Activated CD4-positive, alpha-beta T cell treated with anti-CD3 and anti-CD28 coated beads for 36 hours (primary cell): ENCODE measurements around the gene CCDC201. TPM values are rescaled to one million over a fixed set of nuclear protein-coding genes. Genes with fewer than 3 reads are reported as not detected.

Source experiments
- ATAC-seq: fragments of 200-7000 bp; cut with Tn5 transposase; one replicate; pipeline ENCODE4 v1.10.0; 2021; ENCODE audit warnings: mild to moderate bottlenecking, moderate library complexity
- CTCF ChIA-PET: fragments of 350-600 bp; sonication (Branson Sonifier 250); formaldehyde crosslinking; loops from one replicate; lab custom pipeline; 2021; ENCODE audit warnings: antibody characterized with exemption; lab: Charles Lee
- POLR2A ChIA-PET: fragments of 350-600 bp; sonication (Branson Sonifier 250); formaldehyde crosslinking; loops from one replicate; lab custom pipeline; 2021; ENCODE audit warnings: antibody characterized with exemption, inconsistent platforms; lab: Charles Lee
- DNase-seq: peaks from one replicate; pipeline ENCODE4 v3.0.0-alpha.2; 2020
- H3K27ac Mint-ChIP-seq: one replicate; pipeline ENCODE4 v1.8.0; 2021; ENCODE audit warnings: mixed read lengths
- H3K27me3 Mint-ChIP-seq: one replicate; pipeline ENCODE4 v1.8.0; 2021; ENCODE audit warnings: mixed read lengths
- H3K36me3 Mint-ChIP-seq: one replicate; pipeline ENCODE4 v1.8.0; 2021; ENCODE audit warnings: low read depth, mixed read lengths
- H3K4me1 Mint-ChIP-seq: one replicate; pipeline ENCODE4 v1.8.0; 2021; ENCODE audit warnings: mixed read lengths
- H3K4me3 Mint-ChIP-seq: one replicate; pipeline ENCODE4 v1.8.0; 2021; ENCODE audit warnings: mild to moderate bottlenecking, moderate library complexity, mixed read lengths
- H3K9me3 Mint-ChIP-seq: one replicate; pipeline ENCODE4 v1.8.0; 2021; ENCODE audit warnings: low read depth, mixed read lengths
- intact Hi-C, 2 experiments: fragments of 100-400 bp; cut with DNase I in 1 of 2; cut with micrococcal nuclease in 1 of 2; formaldehyde crosslinking; loops; one replicate each; pipeline versions ENCODE4 v1.14.2 to v1.15.1; 2022 to 2024; cut with DNase I, micrococcal nuclease
- total RNA-seq, 2 experiments: library from RNA; stranded (reverse); gene quantifications; one replicate each; pipeline ENCODE4 v1.2.3, GENCODE V29; 2021

CCDC201 gene
- total RNA-seq, 2 experiments from 2014 or later, result not detected

DNA sequence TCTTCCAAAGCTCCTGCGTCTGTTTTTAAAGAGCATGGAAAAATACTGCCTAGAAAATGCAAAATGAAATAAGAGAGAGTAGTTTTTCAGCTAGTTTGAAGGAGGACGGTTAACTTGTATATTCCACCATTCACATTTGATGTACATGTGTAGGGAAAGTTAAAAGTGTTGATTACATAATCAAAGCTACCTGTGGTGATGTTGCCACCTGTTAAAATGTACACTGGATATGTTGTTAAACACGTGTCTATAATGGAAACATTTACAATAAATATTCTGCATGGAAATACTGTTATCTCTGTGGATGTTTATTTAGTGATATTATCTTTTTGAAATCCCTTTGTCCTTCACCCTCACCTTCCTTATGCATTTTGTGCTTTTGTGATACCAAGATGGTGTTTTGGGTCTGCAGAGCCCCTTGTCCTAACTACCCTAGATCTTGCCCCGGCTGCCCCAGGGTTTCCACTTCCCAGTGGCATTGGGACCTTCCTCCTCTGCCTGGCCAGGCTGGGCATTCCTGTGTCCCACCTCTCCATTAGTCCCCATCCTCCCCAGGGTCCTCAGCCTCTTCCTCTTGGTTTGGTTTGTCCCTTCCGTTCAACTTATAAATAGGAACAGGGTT lies 20.6 kb upstream of the CCDC201 start:
- no peaks in the 10 kb centered on the region for H3K36me3 Mint-ChIP-seq
- intact Hi-C loops, result no loop called here
- H3K4me3 Mint-ChIP-seq, result no peak overlapping the region
- DNase-seq, result no peak
- H3K27ac Mint-ChIP-seq, result no peak overlapping the region
- ChIA-PET CTCF (interaction anchor here (1.8 kb wide), 1 partner anchor 9 kb away, joined by 3 read pairs; no protein-coding TSS in a partner anchor), POLR2A (no interaction called here)
- ATAC-seq, result no peak
- H3K27me3 Mint-ChIP-seq, result peaks cover 44% of the 10 kb centered on the region
- no peaks in the 10 kb centered on the region for H3K4me1 Mint-ChIP-seq
- no peaks in the 10 kb centered on the region for H3K9me3 Mint-ChIP-seq

GRCh38 chr7:45892407-45893035 lies 19.6 kb upstream of the CCDC201 start:
- CTCF ChIA-PET, result interaction anchor here (0.6 to 1.8 kb wide), 3 partner anchors 10 to 463 kb away, joined by 3 read pairs; no protein-coding TSS in a partner anchor
- ATAC-seq (no peak), DNase-seq (no peak)
- no peaks in the 10 kb centered on the region for H3K4me1 Mint-ChIP-seq
- intact Hi-C loops, result no loop called here
- no peak overlapping the region for H3K27ac Mint-ChIP-seq
- H3K27me3 Mint-ChIP-seq, result peaks cover 48% of the 10 kb centered on the region
- POLR2A ChIA-PET, result no interaction called here
- no peak overlapping the region for H3K4me3 Mint-ChIP-seq
- no peaks in the 10 kb centered on the region for H3K36me3 Mint-ChIP-seq
- H3K9me3 Mint-ChIP-seq, result no peaks in the 10 kb centered on the region

GRCh38 chr7:45891462-45892402 lies 18.9 kb upstream of the CCDC201 start:
- no peaks in the 10 kb centered on the region for H3K9me3 Mint-ChIP-seq
- ATAC-seq (no peak), DNase-seq (no peak)
- POLR2A ChIA-PET, result no interaction called here
- intact Hi-C loops, result loop anchor here in 1 of 2 experiments (1.0 kb wide), 1 partner anchor 1197 kb away; no protein-coding TSS in a partner anchor
- H3K27ac Mint-ChIP-seq, result no peak overlapping the region
- H3K27me3 Mint-ChIP-seq, result peaks cover 53% of the 10 kb centered on the region
- CTCF ChIA-PET, result interaction anchor here (0.6 to 1.8 kb wide), 5 partner anchors 11 to 1200 kb away, joined by 3 to 4 read pairs (median 3); no protein-coding TSS in a partner anchor
- H3K36me3 Mint-ChIP-seq, result no peaks in the 10 kb centered on the region
- H3K4me3 Mint-ChIP-seq, result no peak overlapping the region
- no peaks in the 10 kb centered on the region for H3K4me1 Mint-ChIP-seq

DNA sequence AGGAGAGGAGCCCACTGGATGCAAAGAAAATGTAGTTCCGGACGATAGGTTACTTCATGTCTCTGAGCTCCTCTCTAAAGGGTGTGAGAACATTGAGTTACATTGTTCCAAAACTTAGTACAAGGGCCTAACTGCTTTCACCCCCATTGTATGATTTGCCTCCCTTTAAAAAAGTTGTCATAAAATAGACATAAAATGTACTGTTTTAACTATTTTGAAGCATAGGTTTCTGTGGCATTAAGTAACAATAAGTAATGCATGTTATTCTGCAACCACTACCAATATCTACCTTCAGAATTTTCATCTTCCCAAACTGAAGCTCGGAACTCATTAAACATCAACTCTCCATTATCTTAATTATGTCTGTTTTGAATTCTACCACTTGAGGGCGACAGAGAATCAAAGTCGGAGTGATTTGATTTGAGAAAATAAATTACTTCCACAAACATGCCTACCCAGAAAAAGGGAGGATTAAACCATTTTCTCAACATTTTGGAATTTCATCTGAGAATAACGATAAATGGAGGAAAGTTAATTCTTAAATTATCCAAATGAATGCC lies 18.1 kb upstream of the CCDC201 start:
- no peak for DNase-seq
- H3K27me3 Mint-ChIP-seq, result peaks cover 50% of the 10 kb centered on the region
- intact Hi-C loops, result loop anchor here in 1 of 2 experiments (1.0 kb wide), 1 partner anchor 1197 kb away; no protein-coding TSS in a partner anchor

DNA sequence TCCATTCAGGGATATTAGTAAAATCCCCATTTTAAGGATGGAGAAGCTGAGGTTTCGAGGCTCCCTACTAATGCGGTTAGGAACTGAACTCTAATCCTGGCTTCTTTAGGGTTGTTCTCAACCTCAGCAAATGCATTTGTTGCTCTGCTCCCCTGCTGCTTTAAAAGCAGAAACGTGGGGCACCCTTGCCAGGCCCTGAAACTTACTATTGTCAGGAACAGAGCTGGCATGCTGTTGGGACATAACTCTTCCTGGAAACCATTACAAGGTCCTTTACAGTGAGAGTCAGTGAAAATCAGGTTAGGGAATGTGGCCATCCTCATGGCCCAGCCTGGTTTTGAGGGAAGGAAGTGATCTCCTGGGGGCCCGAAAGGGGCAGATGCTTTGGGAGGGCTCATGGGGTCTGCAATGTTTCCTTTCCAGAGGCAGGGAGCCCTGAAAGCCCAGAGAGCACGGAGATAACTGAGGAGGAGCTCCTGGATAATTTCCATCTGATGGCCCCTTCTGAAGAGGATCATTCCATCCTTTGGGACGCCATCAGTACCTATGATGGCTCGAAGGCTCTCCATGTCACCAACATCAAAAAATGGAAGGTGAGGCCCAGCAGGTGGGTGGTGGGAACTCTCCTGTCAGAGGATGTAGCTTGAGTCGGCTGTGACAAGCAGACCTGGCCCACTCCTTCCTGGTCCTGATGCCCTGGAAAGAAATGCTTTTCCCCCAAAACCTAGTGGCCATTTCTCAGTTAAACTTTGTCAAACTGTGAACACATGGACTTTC lies 17.4 kb upstream of the CCDC201 start:
- H3K36me3 Mint-ChIP-seq, result no peaks in the 10 kb centered on the region
- DNase-seq, result no peak
- H3K27ac Mint-ChIP-seq, result no peak overlapping the region
- CTCF ChIA-PET, result interaction anchor here (0.7 to 1.0 kb wide), 6 partner anchors 10 to 1839 kb away, joined by 3 to 4 read pairs (median 3); no protein-coding TSS in a partner anchor
- intact Hi-C loops, result no loop called here
- no peaks in the 10 kb centered on the region for H3K4me1 Mint-ChIP-seq
- H3K27me3 Mint-ChIP-seq, result peaks cover 49% of the 10 kb centered on the region
- no peaks in the 10 kb centered on the region for H3K9me3 Mint-ChIP-seq
- H3K4me3 Mint-ChIP-seq, result no peak overlapping the region
- ATAC-seq, result no peak
- POLR2A ChIA-PET, result no interaction called here

More for the DNA sequence above, 18.1 kb upstream of the CCDC201 start:
- ATAC-seq, result no peak
- ChIA-PET POLR2A (no interaction called here), CTCF (interaction anchor here (0.6 to 1.0 kb wide), 5 partner anchors 10 to 1839 kb away, joined by 3 to 4 read pairs (median 3); no protein-coding TSS in a partner anchor)
- no peak overlapping the region for H3K4me3 Mint-ChIP-seq
- no peaks in the 10 kb centered on the region for H3K4me1 Mint-ChIP-seq
- H3K9me3 Mint-ChIP-seq, result no peaks in the 10 kb centered on the region
- no peak overlapping the region for H3K27ac Mint-ChIP-seq
- H3K36me3 Mint-ChIP-seq, result no peaks in the 10 kb centered on the region

DNA sequence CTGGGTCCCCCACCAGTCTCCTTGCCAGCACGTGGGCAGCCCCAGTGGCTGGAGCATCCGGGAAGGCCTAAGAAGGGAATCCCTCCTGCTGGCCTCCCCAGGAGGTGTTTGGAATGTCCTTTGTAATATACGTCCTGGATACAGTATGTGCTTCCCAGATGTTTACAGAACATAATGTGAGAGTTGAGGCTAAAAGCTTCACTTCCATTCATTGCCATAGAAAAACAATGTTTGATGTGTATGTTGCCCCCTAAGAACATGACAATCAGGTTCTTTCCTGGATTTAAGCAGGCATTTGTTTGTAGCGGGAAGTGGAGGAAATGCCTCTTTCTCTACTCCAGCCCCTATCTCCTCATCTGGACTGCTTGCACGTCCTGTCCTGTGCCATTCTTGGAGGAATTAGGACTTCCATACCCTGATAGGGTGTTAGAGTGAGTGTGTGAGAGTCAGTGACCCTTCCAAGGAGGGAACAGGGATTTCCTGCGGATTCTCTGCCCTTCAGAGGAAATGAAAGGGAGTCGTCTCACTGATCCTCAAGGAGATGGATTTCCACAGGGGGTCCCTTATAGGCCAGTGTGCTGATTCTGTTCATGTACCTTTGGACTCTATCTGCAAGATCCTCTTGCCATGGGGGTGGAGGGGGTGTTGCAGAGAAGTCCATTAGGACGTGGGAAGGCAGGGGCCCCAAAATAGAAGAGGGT lies 16.6 kb upstream of the CCDC201 start:
- ChIA-PET CTCF (interaction anchor here (0.8 to 1.0 kb wide), 2 partner anchors 322 to 1199 kb away, joined by 3 read pairs; no protein-coding TSS in a partner anchor), POLR2A (no interaction called here)
- no peak for ATAC-seq
- peaks cover 51% of the 10 kb centered on the region for H3K27me3 Mint-ChIP-seq
- no peaks in the 10 kb centered on the region for H3K9me3 Mint-ChIP-seq
- intact Hi-C loops, result no loop called here
- no peaks in the 10 kb centered on the region for H3K36me3 Mint-ChIP-seq
- DNase-seq, result no peak
- no peaks in the 10 kb centered on the region for H3K4me1 Mint-ChIP-seq
- H3K27ac Mint-ChIP-seq, result no peak overlapping the region
- no peak overlapping the region for H3K4me3 Mint-ChIP-seq

DNA sequence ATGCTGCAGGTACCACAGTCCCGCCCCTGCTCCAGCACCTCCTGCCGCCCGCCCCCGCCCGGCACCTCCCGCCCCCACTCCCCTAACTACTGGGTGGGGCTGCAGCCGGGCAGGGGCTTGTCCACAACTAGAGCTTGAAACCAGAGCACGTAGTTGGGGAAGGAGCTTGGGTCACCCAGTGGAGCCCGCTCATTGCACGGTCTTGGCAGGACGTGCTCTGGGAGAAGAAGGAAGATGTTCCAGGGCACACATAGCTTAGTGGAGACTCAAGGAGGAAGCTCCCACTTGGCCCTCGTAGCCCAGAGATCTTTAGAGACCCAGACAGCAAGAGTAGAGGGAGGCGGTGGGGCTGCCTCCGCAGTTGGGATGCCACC lies 16.1 kb upstream of the CCDC201 start:
- H3K4me1 Mint-ChIP-seq, result no peaks in the 10 kb centered on the region
- H3K27me3 Mint-ChIP-seq, result peaks cover 48% of the 10 kb centered on the region
- POLR2A ChIA-PET, result no interaction called here
- no peak overlapping the region for H3K27ac Mint-ChIP-seq
- CTCF ChIA-PET, result no interaction called here
- intact Hi-C loops, result no loop called here
- H3K4me3 Mint-ChIP-seq, result no peak overlapping the region
- no peak for ATAC-seq
- no peaks in the 10 kb centered on the region for H3K9me3 Mint-ChIP-seq
- DNase-seq, result no peak
- H3K36me3 Mint-ChIP-seq, result no peaks in the 10 kb centered on the region

DNA sequence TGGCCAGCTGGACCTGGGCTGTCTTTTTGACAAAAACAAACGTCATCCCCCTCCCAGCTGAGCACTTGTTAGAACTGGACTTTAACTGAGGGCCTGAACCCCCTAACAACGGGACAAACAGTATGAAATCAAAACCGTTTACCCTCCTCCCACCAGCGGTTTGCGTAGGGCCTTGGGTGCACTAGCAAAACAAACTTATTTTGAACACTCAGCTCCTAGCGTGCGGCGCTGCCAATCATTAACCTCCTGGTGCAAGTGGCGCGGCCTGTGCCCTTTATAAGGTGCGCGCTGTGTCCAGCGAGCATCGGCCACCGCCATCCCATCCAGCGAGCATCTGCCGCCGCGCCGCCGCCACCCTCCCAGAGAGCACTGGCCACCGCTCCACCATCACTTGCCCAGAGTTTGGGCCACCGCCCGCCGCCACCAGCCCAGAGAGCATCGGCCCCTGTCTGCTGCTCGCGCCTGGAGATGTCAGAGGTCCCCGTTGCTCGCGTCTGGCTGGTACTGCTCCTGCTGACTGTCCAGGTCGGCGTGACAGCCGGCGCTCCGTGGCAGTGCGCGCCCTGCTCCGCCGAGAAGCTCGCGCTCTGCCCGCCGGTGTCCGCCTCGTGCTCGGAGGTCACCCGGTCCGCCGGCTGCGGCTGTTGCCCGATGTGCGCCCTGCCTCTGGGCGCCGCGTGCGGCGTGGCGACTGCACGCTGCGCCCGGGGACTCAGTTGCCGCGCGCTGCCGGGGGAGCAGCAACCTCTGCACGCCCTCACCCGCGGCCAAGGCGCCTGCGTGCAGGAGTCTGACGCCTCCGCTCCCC lies 15.5 kb upstream of the CCDC201 start, which contains the start of gene IGFBP1:
Gene IGFBP1, plus strand, starts transcription at position 304 of the 808 bp plus-strand sequence. Its CDS starts 165 bp downstream, at position 469.
- H3K27me3 Mint-ChIP-seq, result peaks cover 43% of the 10 kb centered on the region
- ATAC-seq (no peak), DNase-seq (peak; percentile 6)
- no peaks in the 10 kb centered on the region for H3K4me1 Mint-ChIP-seq
- no peaks in the 10 kb centered on the region for H3K9me3 Mint-ChIP-seq
- no peaks in the 10 kb centered on the region for H3K36me3 Mint-ChIP-seq
- CTCF ChIA-PET, result no interaction called here
- H3K27ac Mint-ChIP-seq, result no peak within 1 kb of the TSS
- POLR2A ChIA-PET, result no interaction called here
- intact Hi-C loops, result no loop called here
- no peak within 1 kb of the TSS for H3K4me3 Mint-ChIP-seq

DNA sequence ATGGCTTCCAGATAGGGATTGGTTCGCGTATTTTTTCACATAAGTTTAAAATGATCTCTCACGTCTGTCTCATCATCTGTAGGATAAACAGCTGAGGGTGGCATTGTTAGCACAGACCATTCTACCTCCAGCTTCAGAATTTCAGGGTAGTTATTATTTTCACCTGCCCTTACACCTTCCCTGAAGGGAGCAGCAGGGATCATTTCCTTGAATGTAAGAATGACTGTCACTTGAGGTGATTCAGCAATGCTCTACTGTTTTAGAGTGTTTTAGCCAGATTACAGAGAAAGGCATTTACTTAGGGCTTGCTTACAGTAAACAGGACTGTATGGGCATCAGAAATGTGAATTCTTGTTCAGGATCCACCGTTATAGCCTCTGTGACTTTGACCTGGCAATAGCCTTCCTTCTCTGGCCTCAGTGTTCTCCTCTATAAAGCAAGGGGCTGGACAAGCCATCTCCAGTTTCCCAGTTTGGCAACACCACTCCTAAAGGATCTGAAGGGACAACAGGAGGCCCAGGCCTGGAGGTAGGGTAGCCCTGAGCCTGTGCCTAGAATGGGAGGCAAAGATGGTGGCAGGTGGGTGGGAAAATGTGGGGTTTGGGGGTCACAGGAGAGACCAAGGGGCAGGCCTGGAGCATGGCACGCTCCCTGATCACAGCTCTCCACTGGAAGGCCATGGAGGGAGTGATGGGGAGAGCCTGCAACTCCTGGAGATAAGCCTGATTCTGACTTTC lies 14.2 kb upstream of the CCDC201 start:
- intact Hi-C loops, result no loop called here
- Mint-ChIP-seq H3K27me3 (peaks cover 42% of the 10 kb centered on the region), H3K4me1 (no peaks in the 10 kb centered on the region), H3K4me3 (no peak overlapping the region), H3K27ac (no peak overlapping the region), H3K36me3 (no peaks in the 10 kb centered on the region), H3K9me3 (no peaks in the 10 kb centered on the region)
- DNase-seq (no peak), ATAC-seq (no peak)
- ChIA-PET POLR2A (no interaction called here), CTCF (no interaction called here)
